Suprapubic skin (tissue), 4 donors: ENCODE data around the gene SRP54. TPM values are rescaled to one million over a fixed set of nuclear protein-coding genes. Genes with fewer than 3 reads are reported as not detected.
"Not testable (repeated sequence)": the region's sequence is repeated elsewhere in the genome, so short reads cannot be mapped to it uniquely, and the experiment has no call there.

ENCODE experiments used
- DNase-seq, 2 donors: peaks; one replicate each; pipeline ENCODE4 v3.0.0-alpha.2; 2019; ENCODE audit warnings: low spot score in 2 of 2
- H3K27ac ChIP-seq: fragments of 200-600 bp; sonication (generic); one replicate; pipeline ENCODE4 v1.5.1; 2019
- H3K27me3 ChIP-seq: fragments of 200-600 bp; sonication (generic); one replicate; pipeline ENCODE4 v1.5.1; 2019
- H3K36me3 ChIP-seq: fragments of 200-600 bp; sonication (generic); one replicate; pipeline ENCODE4 v1.5.1; 2019
- H3K4me1 ChIP-seq: fragments of 200-600 bp; sonication (generic); one replicate; pipeline ENCODE4 v1.5.1; 2019
- H3K4me3 ChIP-seq: fragments of 200-600 bp; sonication (generic); one replicate; pipeline ENCODE4 v1.5.1; 2019; ENCODE audit warnings: mild to moderate bottlenecking
- H3K9me3 ChIP-seq: fragments of 200-600 bp; sonication (generic); one replicate; pipeline ENCODE4 v1.5.1; 2019
- EP300 ChIP-seq: sonication (generic); formaldehyde crosslinking; IDR thresholded peaks from one replicate; pipeline ENCODE4 v1.6.1; 2017; ENCODE audit warnings: antibody characterized with exemption
- POLR2A ChIP-seq, 2 donors: fragments of 450-650 bp; IDR thresholded peaks; one replicate each; pipeline ENCODE4 v1.6.1; 2017; ENCODE audit warnings: antibody characterized with exemption in 2 of 2, mild to moderate bottlenecking in 2 of 2, moderate library complexity in 2 of 2
- POLR2AphosphoS5 ChIP-seq, 3 donors: sonication (generic); formaldehyde crosslinking; IDR thresholded peaks; one replicate each; pipeline ENCODE4 v1.6.1; 2017; ENCODE audit warnings: antibody characterized with exemption in 3 of 3
- WGBS: methylation state at CpG from one replicate; pipeline ENCODE4 v1.1.5; 2018; 5-methylcytosine and 5-hydroxymethylcytosine counted together
- total RNA-seq, 4 donors: library from RNA; depleted of rRNA; stranded (reverse); fragments of >200 nt; gene quantifications; one replicate each; pipeline ENCODE4 v1.1.0, GENCODE V29; 2016
- TF ChIP-seq, protein P1 (sequence below), 2 donors: fragments of 200-600 bp in 1 of 2; fragments of 450-650 bp in 1 of 2; sonication (generic) in 1 of 2; IDR thresholded peaks; one replicate each; pipeline ENCODE4 v1.5.1; 2016 to 2019; ENCODE audit warnings: antibody characterized with exemption in 2 of 2, mild to moderate bottlenecking in 1 of 2, moderate library complexity in 1 of 2

SRP54 gene
- total RNA-seq, 4 donors from 2014 or later, result 41.5 to 89.5 (median 50.8) TPM

DNA sequence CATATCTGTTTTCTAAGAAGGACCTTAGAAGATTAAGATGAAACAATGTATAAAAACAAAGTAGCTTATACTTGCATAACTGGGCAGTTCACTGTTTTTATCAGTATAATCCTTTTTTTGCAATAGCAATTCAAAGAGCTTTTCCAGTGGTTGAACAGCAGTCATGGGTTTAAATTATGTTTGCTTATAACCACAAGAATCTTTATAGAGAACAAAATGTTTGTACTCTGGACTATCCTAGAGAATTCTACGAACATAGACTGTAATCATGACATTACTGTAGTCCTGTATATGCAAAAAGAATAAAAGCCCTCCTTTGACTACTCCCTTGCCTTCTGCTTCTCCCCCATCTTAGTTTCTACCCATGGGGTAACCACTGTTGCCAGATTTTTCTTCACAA is 69.0 kb downstream of the SRP54 start:
- DNase-seq, result no peak
- no peak overlapping the region for H3K4me3 ChIP-seq
- H3K36me3 ChIP-seq, result peaks cover 29% of the 10 kb centered on the region
- H3K9me3 ChIP-seq, result no peaks in the 10 kb centered on the region
- TF ChIP-seq, protein P1, sequence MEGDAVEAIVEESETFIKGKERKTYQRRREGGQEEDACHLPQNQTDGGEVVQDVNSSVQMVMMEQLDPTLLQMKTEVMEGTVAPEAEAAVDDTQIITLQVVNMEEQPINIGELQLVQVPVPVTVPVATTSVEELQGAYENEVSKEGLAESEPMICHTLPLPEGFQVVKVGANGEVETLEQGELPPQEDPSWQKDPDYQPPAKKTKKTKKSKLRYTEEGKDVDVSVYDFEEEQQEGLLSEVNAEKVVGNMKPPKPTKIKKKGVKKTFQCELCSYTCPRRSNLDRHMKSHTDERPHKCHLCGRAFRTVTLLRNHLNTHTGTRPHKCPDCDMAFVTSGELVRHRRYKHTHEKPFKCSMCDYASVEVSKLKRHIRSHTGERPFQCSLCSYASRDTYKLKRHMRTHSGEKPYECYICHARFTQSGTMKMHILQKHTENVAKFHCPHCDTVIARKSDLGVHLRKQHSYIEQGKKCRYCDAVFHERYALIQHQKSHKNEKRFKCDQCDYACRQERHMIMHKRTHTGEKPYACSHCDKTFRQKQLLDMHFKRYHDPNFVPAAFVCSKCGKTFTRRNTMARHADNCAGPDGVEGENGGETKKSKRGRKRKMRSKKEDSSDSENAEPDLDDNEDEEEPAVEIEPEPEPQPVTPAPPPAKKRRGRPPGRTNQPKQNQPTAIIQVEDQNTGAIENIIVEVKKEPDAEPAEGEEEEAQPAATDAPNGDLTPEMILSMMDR (IDR thresholded peaks at IDR 0.05), result no peak
- no peak for TF ChIP-seq EP300
- TF ChIP-seq POLR2A (IDR thresholded peaks at IDR 0.05), result no peak
- no peak for TF ChIP-seq POLR2AphosphoS5 (IDR thresholded peaks at IDR 0.05)
- no peak overlapping the region for H3K27ac ChIP-seq
- H3K27me3 ChIP-seq, result no peaks in the 10 kb centered on the region
- H3K4me1 ChIP-seq, result peaks cover 17% of the 10 kb centered on the region
- 92% methylated on average over 1 of the region's 1 CpG for WGBS

DNA sequence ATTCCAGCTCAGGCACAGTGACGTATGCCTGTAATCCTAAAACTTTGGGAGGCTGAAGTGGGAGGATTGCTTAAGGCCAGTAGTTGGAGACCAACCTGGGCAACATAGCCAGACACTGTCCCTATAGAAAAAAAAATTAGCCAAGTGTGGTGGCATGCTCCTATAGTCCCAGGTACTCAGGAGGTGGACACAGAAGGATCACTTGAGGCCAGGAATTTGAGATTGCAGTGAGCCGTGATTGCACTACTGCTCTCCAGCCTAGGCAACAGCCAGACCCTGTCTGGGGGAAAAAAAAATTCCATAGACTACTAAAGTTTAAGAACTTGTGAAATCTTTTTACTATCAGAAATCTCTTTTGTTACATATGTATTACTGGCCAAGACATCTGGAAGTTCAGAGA is 69.8 kb downstream of the SRP54 start:
- 100% methylated on average over 2 of the region's 2 CpGs for WGBS
- Histone ChIP-seq H3K9me3 (no peaks in the 10 kb centered on the region), H3K4me3 (no peak overlapping the region), H3K4me1 (peaks cover 10% of the 10 kb centered on the region), H3K36me3 (peaks cover 35% of the 10 kb centered on the region), H3K27me3 (no peaks in the 10 kb centered on the region), H3K27ac (no peak overlapping the region)
- no peak for TF ChIP-seq EP300
- no peak for DNase-seq

DNA sequence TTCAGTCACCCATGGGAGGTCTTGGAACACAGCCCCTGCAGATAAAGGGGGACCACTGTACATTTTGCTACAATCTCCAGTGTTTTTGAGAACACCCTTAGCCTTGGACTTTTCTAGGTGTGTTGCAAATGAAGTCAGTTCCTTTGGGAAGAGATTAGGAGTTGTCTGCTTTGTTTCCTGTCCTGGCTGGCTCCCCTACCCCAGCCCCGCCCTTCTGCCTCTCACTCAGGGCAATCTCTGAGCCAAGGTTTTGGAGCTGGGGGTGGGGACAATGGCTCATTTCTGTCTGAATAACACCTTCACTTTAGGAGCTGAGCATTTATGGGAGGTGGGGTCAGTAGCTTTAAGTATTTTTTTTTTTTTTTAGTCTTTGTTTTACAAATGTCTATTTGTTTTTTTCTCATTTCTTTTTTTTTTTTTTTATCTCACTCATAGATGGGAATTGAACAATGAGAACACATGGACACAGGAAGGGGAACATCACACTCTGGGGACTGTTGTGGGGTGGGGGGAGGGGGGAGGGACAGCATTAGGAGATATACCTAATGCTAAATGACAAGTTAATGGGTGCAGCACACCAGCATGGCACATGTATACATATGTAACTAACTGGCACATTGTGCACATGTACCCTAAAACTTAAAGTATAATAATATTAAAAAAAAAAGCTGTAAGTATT is 78.5 kb downstream of the SRP54 start:
- not testable (repeated sequence) for H3K9me3 ChIP-seq, H3K4me3 ChIP-seq, H3K27me3 ChIP-seq, H3K27ac ChIP-seq, DNase-seq
- Histone ChIP-seq H3K4me1 (peaks cover 19% of the 10 kb centered on the region), H3K36me3 (peaks cover 32% of the 10 kb centered on the region)
- 41% methylated on average over 1 of the region's 1 CpG for WGBS

DNA sequence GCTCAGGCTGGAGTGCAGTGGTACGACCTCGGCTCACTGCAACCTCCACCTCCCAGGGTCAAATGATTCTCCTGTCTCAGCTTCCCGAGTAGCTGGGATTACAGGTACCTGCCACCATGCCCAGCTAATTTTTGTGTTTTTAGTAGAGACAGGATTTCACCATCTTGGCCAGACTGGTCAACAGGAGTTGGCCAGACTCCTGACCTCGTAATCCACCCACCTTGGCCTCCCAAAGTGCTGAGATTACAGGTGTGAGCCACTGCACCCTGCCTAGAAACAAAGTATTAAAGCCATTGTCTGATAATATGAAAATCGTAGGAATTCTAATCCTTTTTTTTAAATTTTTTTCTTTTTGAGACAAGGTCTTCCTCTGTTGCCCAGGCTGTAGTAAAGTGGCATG is 82.9 kb downstream of the SRP54 start:
- H3K27me3 ChIP-seq, H3K27ac ChIP-seq, DNase-seq, H3K9me3 ChIP-seq, H3K4me3 ChIP-seq: not testable (repeated sequence)
- Histone ChIP-seq H3K4me1 (peaks cover 15% of the 10 kb centered on the region), H3K36me3 (peaks cover 19% of the 10 kb centered on the region)
- 98% methylated on average over 5 of the region's 5 CpGs for WGBS

DNA sequence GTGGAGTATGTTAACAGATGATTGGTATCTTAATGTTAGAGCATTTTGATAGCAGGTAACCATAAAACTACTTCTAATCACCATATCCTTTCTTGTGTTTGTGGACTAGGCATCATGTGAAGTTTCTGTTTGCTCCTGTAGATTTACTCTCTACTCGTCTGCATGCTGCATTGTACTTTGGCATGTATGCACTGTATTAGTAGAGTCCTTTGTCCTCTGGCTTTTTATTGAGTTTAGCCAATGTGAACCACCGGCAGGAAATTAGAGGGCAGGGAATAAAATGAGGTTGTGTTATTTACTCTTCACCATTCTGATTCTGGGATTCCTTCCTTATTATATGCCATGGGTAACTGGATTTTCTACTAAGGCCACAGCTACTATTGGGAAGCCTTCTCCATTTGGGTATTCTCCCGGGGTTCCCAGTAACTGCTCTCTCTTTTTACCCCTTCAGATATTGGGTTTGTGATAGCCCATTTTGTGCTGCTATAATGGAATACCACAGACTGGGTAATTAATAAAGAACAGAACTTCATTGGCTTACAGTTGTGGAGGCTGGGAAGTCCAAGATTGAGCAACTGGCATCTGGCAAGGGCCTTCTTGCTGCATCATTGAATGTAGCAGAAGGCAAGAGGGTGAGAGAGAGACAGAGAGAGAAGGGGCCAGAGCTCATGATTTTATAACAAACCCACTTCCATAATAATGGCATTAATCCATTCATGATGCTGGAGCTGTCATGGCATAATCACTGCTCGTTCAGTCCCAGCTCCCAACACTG is 85.6 kb downstream of the SRP54 start:
- peaks cover 41% of the 10 kb centered on the region for H3K36me3 ChIP-seq
- WGBS, result 95% methylated on average over 4 of the region's 4 CpGs
- no peak for DNase-seq

DNA sequence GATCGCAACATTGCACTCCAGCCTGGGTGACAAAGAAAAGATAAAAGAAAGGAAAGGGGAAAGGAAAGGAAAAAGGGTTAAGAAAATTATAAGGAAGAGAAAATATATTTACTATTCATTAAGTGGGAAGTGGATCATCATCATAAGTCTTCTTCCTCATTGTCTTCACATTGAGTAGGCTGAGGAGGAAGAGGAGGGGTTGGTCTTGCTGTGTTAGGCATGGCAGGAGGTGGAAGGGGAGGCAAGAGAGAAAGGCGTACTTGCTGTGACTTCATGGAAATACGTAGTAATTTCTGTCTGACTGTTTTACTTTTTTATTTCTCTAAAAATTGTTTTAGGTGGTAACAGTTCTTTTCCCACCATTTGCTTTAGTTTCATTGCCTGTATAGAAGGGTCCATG is 89.4 kb downstream of the SRP54 start:
- DNase-seq, result no peak
- 95% methylated on average over 3 of the region's 3 CpGs for WGBS
- TF ChIP-seq EP300 (no peak), POLR2A (IDR thresholded peaks at IDR 0.05) (no peak), POLR2AphosphoS5 (IDR thresholded peaks at IDR 0.05) (no peak)
- TF ChIP-seq, protein P1 (IDR thresholded peaks at IDR 0.05), result no peak

More for the DNA sequence above, 85.6 kb downstream of the SRP54 start:
- TF ChIP-seq POLR2AphosphoS5 (IDR thresholded peaks at IDR 0.05), result no peak
- Histone ChIP-seq H3K4me3 (no peak overlapping the region), H3K9me3 (no peaks in the 10 kb centered on the region), H3K4me1 (no peaks in the 10 kb centered on the region), H3K27ac (no peak overlapping the region), H3K27me3 (no peaks in the 10 kb centered on the region)

DNA sequence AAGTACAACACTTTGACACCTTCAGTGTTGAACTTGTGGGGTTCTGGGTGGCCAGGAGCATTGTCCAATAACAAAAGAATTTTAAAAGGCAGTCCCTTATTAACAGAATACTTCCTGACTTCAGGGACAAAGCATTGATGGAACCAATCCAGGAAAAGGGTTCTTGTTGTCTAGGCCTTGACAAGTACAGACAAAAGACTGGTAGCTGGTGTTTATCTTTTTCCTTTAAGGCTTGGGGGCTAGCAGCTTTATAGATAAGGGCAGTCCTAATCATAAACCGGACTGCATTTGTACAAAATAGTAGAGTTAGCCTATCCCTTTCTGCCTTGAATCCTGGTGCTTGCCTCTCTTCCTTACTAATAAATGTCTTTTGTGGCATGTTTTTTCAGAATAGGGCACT is 90.7 kb downstream of the SRP54 start:
- no peak for DNase-seq
- Histone ChIP-seq H3K27ac (no peak overlapping the region), H3K4me3 (no peak overlapping the region), H3K4me1 (no peaks in the 10 kb centered on the region), H3K36me3 (peaks cover 61% of the 10 kb centered on the region), H3K27me3 (no peaks in the 10 kb centered on the region), H3K9me3 (no peaks in the 10 kb centered on the region)
- WGBS, result 95% methylated on average over 1 of the region's 1 CpG
- TF ChIP-seq POLR2AphosphoS5 (IDR thresholded peaks at IDR 0.05) (no peak), EP300 (no peak), POLR2A (IDR thresholded peaks at IDR 0.05) (no peak)
- TF ChIP-seq, protein P1 (IDR thresholded peaks at IDR 0.05), result no peak

More for the DNA sequence above, 89.4 kb downstream of the SRP54 start:
- Histone ChIP-seq H3K4me3 (no peak overlapping the region), H3K27ac (no peak overlapping the region), H3K36me3 (peaks cover 53% of the 10 kb centered on the region), H3K4me1 (no peaks in the 10 kb centered on the region), H3K9me3 (no peaks in the 10 kb centered on the region), H3K27me3 (no peaks in the 10 kb centered on the region)
